Measurements from ENCODE around the gene U2AF2. TPM values are rescaled to one million over a fixed set of nuclear protein-coding genes. Genes with fewer than 3 reads are reported as not detected.
A peak's percentile ranks its signal among the peaks of the same experiment; 100 is the strongest.

The U2AF2 gene
- total and polyA plus RNA-seq, 9 donors, result 27.3 to 183 (median 148) TPM

GRCh38 chr19:55649268-55650125 lies 5.3 kb upstream of the U2AF2 start:
- Histone ChIP-seq H3K27me3 (no peaks in the 10 kb centered on the region), H3K4me1 (ENCODE audit: insufficient read depth) (peaks cover 8% of the 10 kb centered on the region), H3K9me3 (no peaks in the 10 kb centered on the region), H3K27ac (peak overlapping the region in 1 of 2 donors; percentile 78), H3K36me3 (no peaks in the 10 kb centered on the region), H3K4me3 (peak overlapping the region; percentile 63)
- no peak for TF ChIP-seq POLR2A (IDR thresholded peaks at IDR 0.05)
- no peak for TF ChIP-seq EP300 (IDR thresholded peaks at IDR 0.05)
- TF ChIP-seq CTCF (IDR thresholded peaks at IDR 0.05), result no peak
- intact Hi-C loops (cut with DNase I), result no loop called here
- 74 to 82% (median 76%) methylated on average over 14 to 17 of the region's 17 CpGs for WGBS, 3 donors
- peak in 1 of 5 donors; percentile 41 for DNase-seq

GRCh38 chr19:55650126-55650557 lies 4.7 kb upstream of the U2AF2 start:
- intact Hi-C loops (cut with DNase I), result no loop called here
- Histone ChIP-seq H3K27ac (no peak overlapping the region), H3K4me3 (no peak overlapping the region), H3K27me3 (no peaks in the 10 kb centered on the region), H3K9me3 (no peaks in the 10 kb centered on the region), H3K4me1 (ENCODE audit: insufficient read depth) (peaks cover 8% of the 10 kb centered on the region), H3K36me3 (no peaks in the 10 kb centered on the region)
- WGBS, 3 donors, result 84 to 90% (median 89%) methylated on average over 4 of the region's 4 CpGs
- DNase-seq, result peak in 1 of 5 donors; percentile 19
- TF ChIP-seq CTCF (IDR thresholded peaks at IDR 0.05) (no peak), POLR2A (IDR thresholded peaks at IDR 0.05) (no peak), EP300 (IDR thresholded peaks at IDR 0.05) (no peak)

- TF ChIP-seq EP300 (IDR thresholded peaks at IDR 0.05), result no peak
- TF ChIP-seq POLR2A (IDR thresholded peaks at IDR 0.05), result no peak
- no peak for TF ChIP-seq CTCF (IDR thresholded peaks at IDR 0.05)
- intact Hi-C loops (cut with DNase I), result no loop called here
- no peak overlapping the region for H3K27ac ChIP-seq
- H3K27me3 ChIP-seq, result no peaks in the 10 kb centered on the region
- peaks cover 8% of the 10 kb centered on the region for H3K4me1 ChIP-seq (ENCODE audit: insufficient read depth)
- 89 to 91% (median 89%) methylated on average over 17 of the region's 17 CpGs for WGBS, 3 donors
- H3K4me3 ChIP-seq, result no peak overlapping the region
- H3K36me3 ChIP-seq, result no peaks in the 10 kb centered on the region
- H3K9me3 ChIP-seq, result no peaks in the 10 kb centered on the region
- peak in 1 of 5 donors; percentile 42 for DNase-seq
These were observed 4.1 kb upstream of the U2AF2 start for GRCh38 chr19:55650602-55651230.

- intact Hi-C loops (cut with DNase I), result no loop called here
- H3K4me3 ChIP-seq, result no peak overlapping the region
- H3K27me3 ChIP-seq, result no peaks in the 10 kb centered on the region
- H3K27ac ChIP-seq, result no peak overlapping the region
- no peaks in the 10 kb centered on the region for H3K36me3 ChIP-seq
- 79 to 87% (median 86%) methylated on average over 18 of the region's 18 CpGs for WGBS, 3 donors
- H3K4me1 ChIP-seq (ENCODE audit: insufficient read depth), result peaks cover 9% of the 10 kb centered on the region
- TF ChIP-seq EP300 (IDR thresholded peaks at IDR 0.05) (no peak), CTCF (IDR thresholded peaks at IDR 0.05) (no peak), POLR2A (IDR thresholded peaks at IDR 0.05) (no peak)
- peak in 2 of 5 donors; percentile 41 to 50 for DNase-seq
- no peaks in the 10 kb centered on the region for H3K9me3 ChIP-seq
These were observed 3.6 kb upstream of the U2AF2 start for GRCh38 chr19:55651236-55651635.

Data from ovary (tissue), 9 donors.